OCI-LY7 (cell line): ENCODE measurements around the gene PBX1.

Source experiments
- CTCF ChIP-seq: fragments of 200-600 bp; sonication (generic); conservative IDR thresholded peaks from 2 replicates; pipeline ENCODE4 v1.5.1; 2014; ENCODE audit warnings: mild to moderate bottlenecking, antibody characterized with exemption, low read length, moderate library complexity, mixed read lengths
- EZH2phosphoT487 ChIP-seq: fragments of 200-600 bp; sonication (generic); IDR thresholded peaks from 2 replicates; pipeline ENCODE4 v1.6.1; 2018; ENCODE audit warnings: low read depth, borderline replicate concordance, mild to moderate bottlenecking, mixed run types, antibody characterized with exemption, low read length, moderate library complexity, mixed read lengths

DNA sequence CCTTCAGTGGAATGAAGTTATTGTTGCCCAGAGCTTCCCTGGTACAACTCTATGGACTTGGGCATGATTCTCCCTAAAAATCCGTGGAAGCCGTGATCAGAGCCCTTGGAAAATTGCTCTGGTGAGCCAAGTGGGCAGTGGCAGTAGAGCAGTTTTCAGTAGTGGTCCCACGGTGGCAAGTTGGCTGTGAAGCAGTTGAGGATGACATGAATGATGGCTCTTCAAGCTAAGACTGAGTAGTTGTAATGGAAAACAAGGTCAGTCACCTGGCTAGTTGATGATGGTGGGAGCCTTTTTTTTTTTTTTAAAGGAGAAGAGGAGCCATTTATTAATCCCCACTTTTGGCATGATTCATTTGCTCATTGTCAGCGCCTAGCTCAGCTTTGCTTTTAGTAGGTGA lies 36.2 kb downstream of the PBX1 start:
- TF ChIP-seq CTCF (no peak), EZH2phosphoT487 (no peak)
